Epithelial cell of proximal tubule (primary cell): ENCODE measurements around the gene ACP2. TPM values are rescaled to one million over a fixed set of nuclear protein-coding genes. Genes with fewer than 3 reads are reported as not detected.

Experiments used
- DNase-seq: peaks from one replicate; pipeline ENCODE4 v3.0.0-alpha.2; 2011; ENCODE audit warnings: low read depth
- H3K4me3 ChIP-seq: 2 replicates; pipeline ENCODE4 v1.5.1; 2011; ENCODE audit warnings: low read depth, mild to moderate bottlenecking, low read length
- CTCF ChIP-seq: conservative IDR thresholded peaks from 2 replicates; pipeline ENCODE4 v1.5.1; 2012; ENCODE audit warnings: low read depth, mild to moderate bottlenecking, low read length
- total RNA-seq: library from RNA; depleted of rRNA; stranded (reverse); fragments of >200 nt; gene quantifications from 2 replicates; pipeline ENCODE4 v1.2.3, GENCODE V29; 2015

The ACP2 gene
- total RNA-seq, 1 donor from 2014 or later: 32.3 TPM

GRCh38 chr11:47235163-47235562 is 13.5 kb downstream of the ACP2 start:
- no peak for DNase-seq
- TF ChIP-seq CTCF: no peak
- no peak overlapping the region for H3K4me3 ChIP-seq

- DNase-seq: no peak
- no peak overlapping the region for H3K4me3 ChIP-seq
- TF ChIP-seq CTCF: no peak
These were observed 13.9 kb downstream of the ACP2 start for GRCh38 chr11:47234669-47235100.

- DNase-seq: no peak
- peak; percentile 38 for TF ChIP-seq CTCF
- H3K4me3 ChIP-seq: no peak overlapping the region
These were observed 14.5 kb downstream of the ACP2 start for GRCh38 chr11:47233989-47234668.

GRCh38 chr11:47233051-47233450 is 15.6 kb downstream of the ACP2 start:
- no peak for TF ChIP-seq CTCF
- DNase-seq: no peak
- H3K4me3 ChIP-seq: no peak overlapping the region

GRCh38 chr11:47229161-47229560 is 19.5 kb downstream of the ACP2 start:
- H3K4me3 ChIP-seq: no peak overlapping the region
- TF ChIP-seq CTCF: no peak
- DNase-seq: no peak

GRCh38 chr11:47225552-47226400 is 22.8 kb downstream of the ACP2 start:
- TF ChIP-seq CTCF: no peak
- DNase-seq: no peak
- no peak overlapping the region for H3K4me3 ChIP-seq
